ENCODE results near the gene LAMTOR2.

The LAMTOR2 gene

DNA sequence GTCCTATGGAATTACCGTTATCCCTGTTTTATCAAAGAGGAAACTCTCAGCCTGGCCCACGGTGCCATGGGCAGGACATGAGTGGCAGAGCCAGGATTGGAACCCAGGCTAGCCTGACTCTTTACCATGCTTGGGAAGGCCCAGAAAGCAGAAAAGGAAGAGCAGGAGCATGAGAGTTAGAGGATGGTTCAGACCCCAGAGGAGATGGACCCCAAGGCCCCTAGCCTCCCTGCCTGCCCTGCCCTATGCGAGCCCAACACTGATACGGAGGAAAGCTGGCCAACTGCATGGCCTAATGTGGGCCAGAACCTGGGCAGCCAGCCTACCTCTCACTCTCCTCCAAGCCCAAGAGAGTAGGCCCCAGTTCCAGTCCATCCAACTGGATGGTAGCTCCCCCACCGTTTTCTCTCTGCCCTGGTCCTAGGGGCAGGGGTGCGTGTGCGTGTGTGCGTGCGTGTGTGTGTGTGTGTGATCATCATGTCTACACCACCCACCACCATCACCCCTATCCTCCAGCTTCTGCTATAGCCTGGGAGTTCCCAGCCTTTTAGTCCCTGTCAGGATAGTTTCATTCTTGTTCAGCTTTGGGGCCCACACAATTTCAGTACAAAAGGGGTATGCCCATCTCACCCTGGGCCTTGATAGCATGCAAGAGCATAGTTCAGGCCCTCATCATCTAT is 43.1 kb downstream of the LAMTOR2 start:
- no peak for DNase-seq (ENCODE audit: low read depth, low spot score)

DNA sequence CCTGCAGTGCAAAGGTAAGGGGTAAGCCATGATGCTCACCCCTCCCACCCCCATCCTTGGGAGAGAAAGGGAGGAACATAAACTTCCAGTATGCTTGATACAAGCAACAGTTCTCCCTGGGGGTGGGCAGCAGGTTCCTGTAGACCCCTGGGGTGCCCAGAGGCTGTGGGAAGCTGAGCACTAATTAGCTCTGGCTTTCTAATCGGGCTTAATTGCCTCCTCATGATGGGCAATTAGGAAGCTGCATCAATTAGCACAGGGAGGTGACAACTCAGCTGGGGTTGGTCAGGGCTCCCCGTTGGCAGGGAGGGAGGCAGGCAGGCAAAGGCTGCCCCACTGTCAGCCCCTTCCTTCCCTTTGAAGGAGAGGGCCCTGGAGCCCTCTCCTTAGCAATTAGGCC is 44.2 kb downstream of the LAMTOR2 start:
- no peak for DNase-seq (ENCODE audit: low read depth, low spot score)

- no peak for DNase-seq (ENCODE audit: low read depth, low spot score)
Observed at GRCh38 chr1:156099282-156099681, 44.7 kb downstream of the LAMTOR2 start.

- DNase-seq (ENCODE audit: low read depth, low spot score), result no peak
Observed at GRCh38 chr1:156100205-156100995, 45.8 kb downstream of the LAMTOR2 start.

DNA sequence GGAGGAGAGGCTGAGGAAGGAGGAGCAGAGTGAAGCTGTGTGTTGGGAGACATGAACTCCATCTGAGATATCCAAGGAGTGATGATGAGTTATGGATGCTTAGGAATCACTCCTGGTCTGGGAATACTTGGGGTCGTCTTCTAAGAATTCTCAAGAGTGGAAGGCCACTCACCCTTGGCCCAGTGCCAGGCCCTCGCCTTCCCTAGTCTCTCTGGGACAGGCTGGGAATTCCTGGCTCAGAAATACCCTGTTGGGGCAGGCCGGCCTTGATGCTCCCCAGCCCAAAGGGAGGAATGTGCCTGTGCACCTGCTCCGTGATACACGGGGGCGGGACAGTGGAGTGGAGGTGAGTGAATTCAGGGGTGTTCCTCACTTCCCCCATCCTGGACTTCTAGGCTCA is 47.3 kb downstream of the LAMTOR2 start:
- DNase-seq (ENCODE audit: low read depth, low spot score), result no peak

GRCh38 chr1:156102633-156103511 is 48.3 kb downstream of the LAMTOR2 start:
- DNase-seq (ENCODE audit: low read depth, low spot score), result no peak

DNA sequence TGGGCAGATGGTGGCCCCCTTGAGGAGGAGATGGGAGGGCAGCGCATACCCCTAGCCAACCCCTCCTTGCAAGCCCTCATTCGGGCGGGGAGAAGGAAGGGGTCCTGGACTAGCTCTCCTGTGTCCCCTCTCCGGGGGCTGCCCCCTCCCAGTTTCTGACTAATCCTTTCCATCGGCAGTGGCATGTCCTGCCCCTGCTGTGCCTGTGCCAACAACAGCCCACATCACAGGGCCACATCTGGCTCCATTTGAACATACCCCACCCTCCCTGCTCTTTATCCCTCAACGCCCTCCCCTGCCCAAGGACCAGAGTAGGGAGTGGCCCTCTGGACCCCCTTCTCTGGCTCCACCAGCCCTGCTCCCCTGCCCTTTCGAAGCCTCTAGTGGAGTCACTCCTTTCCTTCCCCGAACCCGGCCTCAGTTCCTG is 49.0 kb downstream of the LAMTOR2 start:
- DNase-seq (ENCODE audit: low read depth, low spot score), result no peak

- DNase-seq (ENCODE audit: low read depth, low spot score), result no peak
Observed at GRCh38 chr1:156104065-156104810, 49.7 kb downstream of the LAMTOR2 start.

- no peak for DNase-seq (ENCODE audit: low read depth, low spot score)
Observed at GRCh38 chr1:156104861-156105832, 50.6 kb downstream of the LAMTOR2 start.

DNA sequence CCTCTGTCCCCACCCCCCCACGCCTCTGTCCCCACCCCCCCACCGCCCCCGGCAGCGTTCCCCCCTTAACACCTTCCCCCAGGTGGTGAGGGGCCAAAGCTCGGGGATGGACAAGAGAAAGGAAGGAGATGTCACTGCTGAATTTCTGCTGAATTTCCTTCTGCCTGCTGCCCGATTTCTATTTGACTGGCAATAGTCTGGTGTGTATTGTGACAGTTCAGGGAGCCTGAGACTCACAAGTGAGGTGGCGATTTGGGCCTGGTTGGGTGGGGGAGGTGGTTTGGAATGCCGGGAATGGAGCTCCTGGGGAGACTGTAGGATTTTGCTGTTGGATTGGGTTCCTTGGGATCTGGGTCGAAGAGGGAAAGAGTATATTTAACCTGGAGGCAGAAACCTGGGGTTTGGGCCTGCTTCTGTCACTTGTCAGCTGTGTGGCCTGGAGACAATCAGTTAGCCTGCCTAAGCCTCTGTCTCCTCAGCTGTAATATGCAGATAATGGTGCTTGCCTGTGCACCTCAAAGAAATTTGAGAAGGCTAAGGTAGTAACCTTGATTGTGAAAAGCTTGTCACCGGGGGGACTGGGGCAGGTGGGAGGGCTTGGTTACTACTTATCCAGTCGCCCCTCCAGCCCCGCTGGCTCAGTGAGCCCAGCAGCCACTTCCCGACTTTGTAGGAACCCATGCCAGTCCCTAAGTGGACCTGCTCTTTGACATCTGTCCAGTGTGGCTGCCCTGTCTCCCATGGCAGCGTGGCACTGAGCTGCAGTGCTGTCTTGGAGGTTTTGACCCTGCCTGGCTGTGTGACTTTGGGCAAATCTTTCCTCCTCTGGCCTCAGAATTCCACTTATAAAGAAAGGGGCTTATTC is 52.3 kb downstream of the LAMTOR2 start:
- no peak for DNase-seq (ENCODE audit: low read depth, low spot score)

- no peak for DNase-seq (ENCODE audit: low read depth, low spot score)
Observed at GRCh38 chr1:156108057-156108456, 53.5 kb downstream of the LAMTOR2 start.

All from iPS DF 19.7 (cell line).